Measurements from ENCODE around the gene KLF2.

- no peak for TF ChIP-seq POLR2AphosphoS5 (IDR thresholded peaks at IDR 0.05; ENCODE audit: borderline replicate concordance, low read depth, low read length)
- no peak for TF ChIP-seq EZH2 (IDR thresholded peaks at IDR 0.05)
These were observed 27.9 kb upstream of the KLF2 start for GRCh38 chr19:16296713-16297112.

All from SK-N-MC (cell line).